GM20000 (cell line): ENCODE measurements around the gene KLK8.

Source experiments
- DNase-seq: peaks from one replicate; pipeline ENCODE4 v3.0.0; 2012; ENCODE audit warnings: low spot score
- CTCF ChIP-seq: IDR thresholded peaks from 2 replicates; pipeline ENCODE4 v1.5.1; 2012; ENCODE audit warnings: mild to moderate bottlenecking, control low read depth; ENCODE audit errors: extremely low read depth, missing control alignments

The KLK8 gene

GRCh38 chr19:51025809-51026553 lies 24.6 kb upstream of the KLK8 start:
- TF ChIP-seq CTCF, result no peak
- no peak for DNase-seq

GRCh38 chr19:51025401-51025800 lies 24.0 kb upstream of the KLK8 start:
- no peak for TF ChIP-seq CTCF

DNA sequence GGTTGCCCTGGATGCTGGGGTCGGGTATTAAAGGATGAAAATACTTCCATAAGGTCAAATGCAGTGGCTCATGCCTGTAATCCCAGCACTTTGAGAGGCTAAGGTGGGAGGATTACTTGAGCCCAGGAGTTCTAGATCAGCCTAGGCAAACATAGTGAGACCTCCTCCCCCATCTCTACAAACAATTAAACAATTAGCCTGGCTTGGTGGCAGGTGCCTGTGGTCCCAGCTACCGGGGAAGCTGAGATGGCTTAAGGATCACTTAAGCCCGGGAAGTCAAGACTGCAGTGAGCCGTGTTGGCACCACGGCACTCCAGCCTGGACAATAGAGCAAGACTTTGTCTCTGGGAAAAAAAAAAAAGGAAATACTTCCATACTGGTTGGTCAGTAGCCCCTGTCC lies 23.5 kb upstream of the KLK8 start:
- TF ChIP-seq CTCF, result no peak
- no peak for DNase-seq

More at GRCh38 chr19:51025401-51025800, 24.0 kb upstream of the KLK8 start:
- no peak for DNase-seq

- no peak for DNase-seq
- no peak for TF ChIP-seq CTCF
These were observed 22.5 kb upstream of the KLK8 start for GRCh38 chr19:51023946-51024345.

- no peak for TF ChIP-seq CTCF
- no peak for DNase-seq
These were observed 21.1 kb upstream of the KLK8 start for GRCh38 chr19:51022526-51022925.

DNA sequence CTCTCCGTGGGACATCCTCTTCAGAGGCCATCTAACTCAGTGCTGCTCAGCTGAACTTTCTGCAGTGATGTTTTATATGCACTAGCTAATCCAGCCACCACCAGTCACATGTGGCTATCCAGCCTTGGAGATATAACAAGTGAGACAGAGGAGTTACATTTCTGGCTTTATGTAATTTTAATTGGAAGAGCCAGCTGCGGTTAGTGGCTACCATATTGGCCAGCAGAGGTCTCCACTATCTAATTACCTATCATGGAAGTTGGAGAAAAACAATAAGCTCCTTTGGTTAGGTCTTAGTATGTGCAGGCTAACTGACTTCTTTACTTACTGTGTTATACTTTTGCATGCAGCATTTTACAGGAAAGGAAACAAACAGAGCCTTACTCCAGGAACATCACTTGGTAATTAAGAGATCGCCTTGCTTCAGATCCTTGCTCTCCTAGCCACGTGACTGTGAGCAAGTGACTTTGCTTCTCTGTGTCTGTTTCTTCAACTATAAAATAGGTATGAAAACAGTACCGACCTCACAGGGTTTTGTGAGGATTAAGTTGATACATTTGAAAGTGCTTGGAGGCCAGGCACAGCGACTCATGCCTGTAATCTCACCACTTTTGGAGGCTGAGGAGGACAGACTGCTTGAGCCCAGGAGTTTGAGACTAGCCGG lies 19.7 kb upstream of the KLK8 start:
- TF ChIP-seq CTCF, result peak; percentile 43
- DNase-seq, result peak; percentile 65

GRCh38 chr19:51019544-51019925 lies 18.1 kb upstream of the KLK8 start, which contains the start of gene KLK10:
TSS of gene KLK10 (minus strand) at chr19:51019709. CDS start at chr19:51019130, 579 bp downstream.
- DNase-seq, result no peak
- no peak for TF ChIP-seq CTCF
